OCI-LY1 (cell line): ENCODE measurements around the gene EPHA4.

ENCODE experiments used
- H2AFZ ChIP-seq: fragments of 200-600 bp; sonication (generic), shearing (Covaris generic); 2 replicates; pipeline ENCODE4 v1.6.0; 2014; ENCODE audit warnings: antibody characterized with exemption, mild to moderate bottlenecking, low read length
- H3F3A ChIP-seq: fragments of 200-600 bp; sonication (generic), shearing (Covaris generic); 2 replicates; pipeline ENCODE4 v1.6.0; 2014; ENCODE audit warnings: mild to moderate bottlenecking, antibody characterized with exemption, low read length, moderate library complexity; ENCODE audit not compliant: insufficient read depth
- H3K27ac ChIP-seq: fragments of 200-600 bp; sonication (generic); 2 replicates; pipeline ENCODE4 v1.5.1; 2014; ENCODE audit warnings: low read length, mixed run types, mild to moderate bottlenecking, low read depth; ENCODE audit not compliant: poor library complexity, severe bottlenecking
- H3K27me3 ChIP-seq: fragments of 200-600 bp; sonication (generic); 2 replicates; pipeline ENCODE4 v1.6.0; 2014; ENCODE audit warnings: antibody characterized with exemption, mild to moderate bottlenecking, low read length, moderate library complexity; ENCODE audit not compliant: insufficient read depth
- H3K36me3 ChIP-seq: fragments of 200-600 bp; sonication (generic); 2 replicates; pipeline ENCODE4 v1.6.1; 2014; ENCODE audit warnings: mild to moderate bottlenecking, antibody characterized with exemption, low read length, moderate library complexity, mixed read lengths; ENCODE audit not compliant: insufficient read depth
- H3K4me1 ChIP-seq: fragments of 200-600 bp; sonication (generic); 2 replicates; pipeline ENCODE4 v1.5.1; 2014; ENCODE audit warnings: mild to moderate bottlenecking, low read length, moderate library complexity; ENCODE audit not compliant: insufficient read depth, severe bottlenecking
- H3K4me2 ChIP-seq: fragments of 200-600 bp; sonication (generic), shearing (Covaris generic); 2 replicates; pipeline ENCODE4 v1.6.1; 2014; ENCODE audit warnings: low read length
- H3K4me3 ChIP-seq: fragments of 200-600 bp; sonication (generic); 2 replicates; pipeline ENCODE4 v1.5.1; 2014; ENCODE audit warnings: low read length, low read depth, mild to moderate bottlenecking, mixed read lengths; ENCODE audit not compliant: poor library complexity, severe bottlenecking
- H3K79me2 ChIP-seq: fragments of 200-600 bp; shearing (Covaris generic); 2 replicates; pipeline ENCODE4 v1.6.1; 2016; ENCODE audit warnings: mixed run types, low read length, mixed read lengths; ENCODE audit not compliant: insufficient read depth
- H3K9ac ChIP-seq: fragments of 200-600 bp; sonication (generic), shearing (Covaris generic); 2 replicates; pipeline ENCODE4 v1.6.1; 2014; ENCODE audit warnings: mild to moderate bottlenecking, low read length, mixed read lengths
- H3K9me2 ChIP-seq: fragments of 200-600 bp; sonication (generic), shearing (Covaris generic); 2 replicates; pipeline ENCODE4 v1.6.1; 2014; ENCODE audit warnings: low read depth, mild to moderate bottlenecking, low read length, mixed read lengths
- H3K9me3 ChIP-seq: fragments of 200-600 bp; shearing (Covaris generic); 2 replicates; pipeline ENCODE4 v1.6.1; 2014; ENCODE audit warnings: low read length, mixed read lengths
- H4K20me1 ChIP-seq: fragments of 200-600 bp; sonication (generic), shearing (Covaris generic); 2 replicates; pipeline ENCODE4 v1.6.0; 2016; ENCODE audit warnings: mild to moderate bottlenecking, low read length; ENCODE audit not compliant: insufficient read depth
- EZH2 ChIP-seq: fragments of 200-600 bp; sonication (generic), shearing (Covaris generic); IDR thresholded peaks from 2 replicates; pipeline ENCODE4 v1.8.0; 2017; ENCODE audit warnings: borderline replicate concordance, mixed run types, mild to moderate bottlenecking, antibody characterized with exemption, low read length, moderate library complexity, mixed read lengths
- TF ChIP-seq, protein P1 (sequence below): fragments of 200-600 bp; sonication (generic), shearing (Covaris generic); IDR thresholded peaks from 2 replicates; pipeline ENCODE4 v1.5.1; 2017; ENCODE audit warnings: mild to moderate bottlenecking, antibody characterized with exemption, low read length, moderate library complexity, mixed read lengths

Gene EPHA4

GRCh38 chr2:221455214-221455613 is 116.9 kb downstream of the EPHA4 start:
- H3K27me3 ChIP-seq = no peaks in the 10 kb centered on the region
- H3K9me2 ChIP-seq = no peaks in the 10 kb centered on the region
- H4K20me1 ChIP-seq = no peaks in the 10 kb centered on the region
- H3K4me1 ChIP-seq = no peaks in the 10 kb centered on the region
- H3K9ac ChIP-seq = no peak overlapping the region
- no peaks in the 10 kb centered on the region for H3K36me3 ChIP-seq
- no peaks in the 10 kb centered on the region for H3F3A ChIP-seq
- no peak overlapping the region for H2AFZ ChIP-seq
- no peak overlapping the region for H3K27ac ChIP-seq
- no peak for TF ChIP-seq EZH2
- TF ChIP-seq, protein P1, sequence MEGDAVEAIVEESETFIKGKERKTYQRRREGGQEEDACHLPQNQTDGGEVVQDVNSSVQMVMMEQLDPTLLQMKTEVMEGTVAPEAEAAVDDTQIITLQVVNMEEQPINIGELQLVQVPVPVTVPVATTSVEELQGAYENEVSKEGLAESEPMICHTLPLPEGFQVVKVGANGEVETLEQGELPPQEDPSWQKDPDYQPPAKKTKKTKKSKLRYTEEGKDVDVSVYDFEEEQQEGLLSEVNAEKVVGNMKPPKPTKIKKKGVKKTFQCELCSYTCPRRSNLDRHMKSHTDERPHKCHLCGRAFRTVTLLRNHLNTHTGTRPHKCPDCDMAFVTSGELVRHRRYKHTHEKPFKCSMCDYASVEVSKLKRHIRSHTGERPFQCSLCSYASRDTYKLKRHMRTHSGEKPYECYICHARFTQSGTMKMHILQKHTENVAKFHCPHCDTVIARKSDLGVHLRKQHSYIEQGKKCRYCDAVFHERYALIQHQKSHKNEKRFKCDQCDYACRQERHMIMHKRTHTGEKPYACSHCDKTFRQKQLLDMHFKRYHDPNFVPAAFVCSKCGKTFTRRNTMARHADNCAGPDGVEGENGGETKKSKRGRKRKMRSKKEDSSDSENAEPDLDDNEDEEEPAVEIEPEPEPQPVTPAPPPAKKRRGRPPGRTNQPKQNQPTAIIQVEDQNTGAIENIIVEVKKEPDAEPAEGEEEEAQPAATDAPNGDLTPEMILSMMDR = no peak
- no peaks in the 10 kb centered on the region for H3K79me2 ChIP-seq
- no peaks in the 10 kb centered on the region for H3K9me3 ChIP-seq
- H3K4me3 ChIP-seq = no peak overlapping the region
- no peak overlapping the region for H3K4me2 ChIP-seq

- Histone ChIP-seq H2AFZ (no peak overlapping the region), H3K27me3 (no peaks in the 10 kb centered on the region), H3K9ac (no peak overlapping the region), H3K4me1 (no peaks in the 10 kb centered on the region), H3K79me2 (no peaks in the 10 kb centered on the region), H3K4me2 (no peak overlapping the region), H3K9me2 (no peaks in the 10 kb centered on the region), H3K4me3 (no peak overlapping the region), H3K27ac (no peak overlapping the region), H4K20me1 (no peaks in the 10 kb centered on the region), H3K9me3 (no peaks in the 10 kb centered on the region), H3K36me3 (no peaks in the 10 kb centered on the region), H3F3A (no peaks in the 10 kb centered on the region)
- no peak for TF ChIP-seq EZH2
- TF ChIP-seq, protein P1 = no peak
Observed at GRCh38 chr2:221454459-221455105, 117.5 kb downstream of the EPHA4 start.

GRCh38 chr2:221451862-221452788 is 120.0 kb downstream of the EPHA4 start:
- H3K27me3 ChIP-seq = no peaks in the 10 kb centered on the region
- H3K9me2 ChIP-seq = no peaks in the 10 kb centered on the region
- H3K9ac ChIP-seq = no peak overlapping the region
- no peaks in the 10 kb centered on the region for H4K20me1 ChIP-seq
- H3K27ac ChIP-seq = no peak overlapping the region
- no peaks in the 10 kb centered on the region for H3K36me3 ChIP-seq
- no peak overlapping the region for H3K4me3 ChIP-seq
- H3K4me1 ChIP-seq = no peaks in the 10 kb centered on the region
- no peak overlapping the region for H3K4me2 ChIP-seq
- no peaks in the 10 kb centered on the region for H3F3A ChIP-seq
- no peaks in the 10 kb centered on the region for H3K9me3 ChIP-seq
- no peak for TF ChIP-seq EZH2
- TF ChIP-seq, protein P1 = no peak
- no peaks in the 10 kb centered on the region for H3K79me2 ChIP-seq
- no peak overlapping the region for H2AFZ ChIP-seq
